GM10266 (cell line): ENCODE results near the gene ITSN2.

Experiments
- DNase-seq: peaks from one replicate; pipeline ENCODE4 v3.0.0; 2012; ENCODE audit errors: extremely low spot score
- CTCF ChIP-seq: IDR thresholded peaks from 2 replicates; pipeline ENCODE4 v1.5.1; 2012; ENCODE audit warnings: mild to moderate bottlenecking, low read depth; ENCODE audit not compliant: control insufficient read depth, insufficient read depth; ENCODE audit errors: missing control alignments

The ITSN2 gene

GRCh38 chr2:24253303-24253919 is 106.9 kb downstream of the ITSN2 start:
- DNase-seq = no peak
- TF ChIP-seq CTCF = no peak

GRCh38 chr2:24247592-24247991 is 112.7 kb downstream of the ITSN2 start:
- TF ChIP-seq CTCF = no peak
- DNase-seq = no peak

GRCh38 chr2:24247164-24247563 is 113.2 kb downstream of the ITSN2 start:
- DNase-seq = no peak
- TF ChIP-seq CTCF = no peak

- DNase-seq = no peak
- TF ChIP-seq CTCF = no peak
Measured at GRCh38 chr2:24245986-24246776, 114.2 kb downstream of the ITSN2 start.

- no peak for DNase-seq
- no peak for TF ChIP-seq CTCF
Measured at GRCh38 chr2:24241528-24241927, 118.8 kb downstream of the ITSN2 start.

- DNase-seq = no peak
- TF ChIP-seq CTCF = no peak
Measured at GRCh38 chr2:24239553-24239952, 120.8 kb downstream of the ITSN2 start.

GRCh38 chr2:24238158-24238557 is 122.2 kb downstream of the ITSN2 start:
- no peak for DNase-seq
- no peak for TF ChIP-seq CTCF
